HG03196 (cell line): ENCODE data around the gene RUNX3.
"Not testable (repeated sequence)": the region's sequence is repeated elsewhere in the genome, so short reads cannot be mapped to it uniquely, and the experiment has no call there.

Source experiments
- ATAC-seq: cut with Tn5 transposase; IDR thresholded peaks from one replicate; pipeline ENCODE4 v1.9.1; 2021; ENCODE audit not compliant: unreplicated experiment

The RUNX3 gene

GRCh38 chr1:24903011-24903461 is 27.0 kb downstream of the RUNX3 start:
- no peak for ATAC-seq

GRCh38 chr1:24902471-24902891 is 27.6 kb downstream of the RUNX3 start:
- no peak for ATAC-seq

GRCh38 chr1:24901791-24902470 is 28.1 kb downstream of the RUNX3 start:
- no peak for ATAC-seq

- no peak for ATAC-seq
These were observed 28.9 kb downstream of the RUNX3 start for GRCh38 chr1:24900985-24901781.

GRCh38 chr1:24900486-24900849 is 29.6 kb downstream of the RUNX3 start:
- ATAC-seq: no peak

GRCh38 chr1:24899581-24900485 is 30.2 kb downstream of the RUNX3 start:
- no peak for ATAC-seq

GRCh38 chr1:24898909-24899439 is 31.1 kb downstream of the RUNX3 start:
- no peak for ATAC-seq

- no peak for ATAC-seq
These were observed 31.7 kb downstream of the RUNX3 start for GRCh38 chr1:24898152-24898908.

GRCh38 chr1:24897263-24898151 is 32.6 kb downstream of the RUNX3 start:
- ATAC-seq: no peak

GRCh38 chr1:24896596-24897262 is 33.3 kb downstream of the RUNX3 start:
- no peak for ATAC-seq

- ATAC-seq: no peak
These were observed 33.9 kb downstream of the RUNX3 start for GRCh38 chr1:24896176-24896575.

- no peak for ATAC-seq
These were observed 34.6 kb downstream of the RUNX3 start for GRCh38 chr1:24895511-24895910.

GRCh38 chr1:24894002-24894401 is 36.1 kb downstream of the RUNX3 start:
- ATAC-seq: no peak

- ATAC-seq: no peak
These were observed 36.6 kb downstream of the RUNX3 start for GRCh38 chr1:24893431-24893830.

- no peak for ATAC-seq
These were observed 37.6 kb downstream of the RUNX3 start for GRCh38 chr1:24892188-24893153.

- not testable (repeated sequence) for ATAC-seq
These were observed 38.7 kb downstream of the RUNX3 start for GRCh38 chr1:24891367-24891766.

- no peak for ATAC-seq
These were observed 39.2 kb downstream of the RUNX3 start for GRCh38 chr1:24890887-24891286.
